HG02981 (cell line): ENCODE data around the gene DCUN1D2.
"Not testable (repeated sequence)": the region's sequence is repeated elsewhere in the genome, so short reads cannot be mapped to it uniquely, and the experiment has no call there.

Experiments
- ATAC-seq: cut with Tn5 transposase; IDR thresholded peaks from one replicate; pipeline ENCODE4 v1.9.1; 2021; ENCODE audit warnings: mild to moderate bottlenecking, moderate library complexity; ENCODE audit not compliant: unreplicated experiment

DCUN1D2 gene

GRCh38 chr13:113448885-113449692 is 41.4 kb downstream of the DCUN1D2 start:
- peak; percentile 42 for ATAC-seq

- no peak for ATAC-seq
These were observed 42.0 kb downstream of the DCUN1D2 start for GRCh38 chr13:113448545-113448884.

GRCh38 chr13:113447596-113447995 is 42.9 kb downstream of the DCUN1D2 start:
- no peak for ATAC-seq

GRCh38 chr13:113446488-113446854 is 44.0 kb downstream of the DCUN1D2 start:
- ATAC-seq = no peak

- no peak for ATAC-seq
These were observed 44.6 kb downstream of the DCUN1D2 start for GRCh38 chr13:113445791-113446487.

- ATAC-seq = no peak
These were observed 46.5 kb downstream of the DCUN1D2 start for GRCh38 chr13:113443991-113444390.

- no peak for ATAC-seq
These were observed 47.5 kb downstream of the DCUN1D2 start for GRCh38 chr13:113442985-113443362.

GRCh38 chr13:113442354-113442984 is 48.0 kb downstream of the DCUN1D2 start:
- no peak for ATAC-seq

- ATAC-seq = no peak
These were observed 48.9 kb downstream of the DCUN1D2 start for GRCh38 chr13:113441661-113442060.

- ATAC-seq = no peak
These were observed 53.0 kb downstream of the DCUN1D2 start for GRCh38 chr13:113437408-113438010.

GRCh38 chr13:113436866-113437265 is 53.6 kb downstream of the DCUN1D2 start:
- not testable (repeated sequence) for ATAC-seq

GRCh38 chr13:113435907-113436306 is 54.6 kb downstream of the DCUN1D2 start:
- ATAC-seq = not testable (repeated sequence)

- ATAC-seq = no peak
These were observed 57.1 kb downstream of the DCUN1D2 start for GRCh38 chr13:113433391-113433916.

- ATAC-seq = no peak
These were observed 57.8 kb downstream of the DCUN1D2 start for GRCh38 chr13:113432506-113433270.

- no peak for ATAC-seq
These were observed 59.3 kb downstream of the DCUN1D2 start for GRCh38 chr13:113431171-113431570.

GRCh38 chr13:113430378-113431110 is 60.0 kb downstream of the DCUN1D2 start:
- no peak for ATAC-seq

- no peak for ATAC-seq
These were observed 60.9 kb downstream of the DCUN1D2 start for GRCh38 chr13:113429608-113429985.

- ATAC-seq = no peak
These were observed 61.5 kb downstream of the DCUN1D2 start for GRCh38 chr13:113428871-113429607.

GRCh38 chr13:113428469-113428865 is 62.0 kb downstream of the DCUN1D2 start:
- no peak for ATAC-seq
